GM21717 (cell line): ENCODE measurements around the gene SDF2.
"Not testable (repeated sequence)": the region's sequence is repeated elsewhere in the genome, so short reads cannot be mapped to it uniquely, and the experiment has no call there.

Experiments used
- ATAC-seq: cut with Tn5 transposase; IDR thresholded peaks from one replicate; pipeline ENCODE4 v1.9.1; 2021; ENCODE audit warnings: mild to moderate bottlenecking, moderate library complexity; ENCODE audit not compliant: unreplicated experiment

The SDF2 gene

DNA sequence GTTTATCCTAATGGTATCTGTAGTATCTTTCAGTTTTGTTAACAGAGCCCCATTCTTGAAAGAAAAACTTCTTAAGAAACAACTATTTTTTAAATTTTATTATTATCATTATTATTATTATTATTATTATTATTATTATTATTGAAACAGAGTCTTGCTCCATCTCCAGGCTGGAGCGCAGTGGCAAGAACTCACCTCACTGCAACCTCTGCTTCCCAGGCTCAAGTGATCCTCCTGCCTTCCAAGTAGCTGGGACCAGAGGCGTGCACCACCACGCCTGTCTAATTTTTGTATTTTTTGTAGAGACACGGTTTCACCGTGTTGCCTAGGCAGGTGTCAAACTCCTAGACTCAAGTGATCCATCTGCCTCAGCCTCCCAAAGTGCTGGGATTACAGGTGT, 23.7 kb upstream of the SDF2 start:
- no peak for ATAC-seq

DNA sequence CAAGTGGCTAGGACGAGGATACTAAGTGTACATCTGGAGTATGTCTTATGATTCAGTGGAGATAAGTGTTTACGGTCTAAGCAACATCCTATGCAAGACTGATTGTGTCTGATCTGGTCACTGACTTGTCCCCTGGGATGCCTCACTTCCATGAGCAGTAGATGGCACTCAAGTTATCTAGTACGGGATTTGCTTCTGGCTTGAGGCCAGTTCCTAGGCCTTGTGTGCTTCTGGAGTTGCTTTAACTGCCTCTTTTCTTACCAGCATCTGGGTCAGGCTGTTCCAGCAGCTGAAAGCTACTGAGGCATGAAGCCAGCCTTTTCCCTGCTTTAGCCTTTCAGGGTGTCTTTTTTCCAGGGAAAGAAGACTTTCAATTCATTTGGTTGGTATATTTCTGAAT, 23.3 kb upstream of the SDF2 start:
- ATAC-seq, result no peak

DNA sequence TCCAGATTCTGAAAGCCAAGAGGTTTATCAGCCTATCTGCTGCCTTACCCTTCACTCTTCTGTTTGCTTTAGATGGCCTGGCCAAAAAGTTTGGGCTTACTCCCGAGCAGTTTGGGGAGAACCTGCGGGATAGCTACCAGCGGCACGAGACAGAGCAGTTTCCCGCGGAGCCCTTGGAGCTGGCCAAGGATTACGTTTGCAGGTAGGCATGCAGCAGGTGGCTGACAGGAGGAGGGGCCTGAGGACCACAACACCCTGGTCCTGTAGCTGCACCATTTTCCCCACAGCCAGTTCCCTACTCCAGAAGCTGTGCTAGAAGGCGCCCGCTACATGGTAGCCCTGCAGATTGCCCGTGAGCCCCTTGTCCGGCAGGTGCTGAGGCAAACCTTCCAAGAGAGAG, 20.9 kb upstream of the SDF2 start:
- ATAC-seq, result no peak

DNA sequence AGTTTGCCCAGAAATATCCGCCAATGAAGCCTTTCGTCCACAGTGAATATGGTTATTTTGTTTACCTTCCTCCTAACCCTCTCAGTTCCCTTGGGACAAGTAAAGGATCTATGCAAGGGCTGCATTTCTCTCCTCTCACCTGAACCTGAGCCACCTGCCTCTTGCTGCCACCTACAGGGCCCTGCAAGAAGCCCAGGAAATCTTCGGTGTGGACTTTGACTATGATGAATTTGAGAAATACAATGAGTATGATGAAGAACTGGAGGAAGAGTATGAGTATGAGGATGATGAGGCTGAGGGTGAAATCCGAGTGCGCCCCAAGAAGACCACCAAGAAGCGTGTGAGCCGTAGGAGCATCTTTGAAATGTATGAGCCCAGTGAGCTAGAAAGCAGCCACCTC, 14.3 kb upstream of the SDF2 start:
- ATAC-seq, result no peak

DNA sequence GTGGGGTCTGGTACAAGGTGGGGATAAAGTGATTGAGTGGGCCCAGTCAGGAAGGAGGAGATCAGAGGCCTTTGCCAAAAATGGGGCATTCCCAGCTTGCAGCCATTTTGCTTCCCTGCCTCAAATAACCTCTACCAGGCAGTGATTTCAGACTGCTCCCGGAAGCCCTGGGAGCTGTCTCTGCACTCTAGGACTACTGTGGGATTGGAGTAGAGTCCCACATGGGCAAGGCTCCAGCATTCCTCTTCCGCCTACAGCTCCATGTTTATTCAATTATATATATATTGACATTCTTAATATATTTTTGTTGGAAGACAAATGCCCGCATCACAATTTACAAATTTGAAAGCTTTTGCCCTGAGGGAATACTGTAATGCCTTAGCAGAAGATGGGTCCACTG, 13.8 kb upstream of the SDF2 start:
- no peak for ATAC-seq

DNA sequence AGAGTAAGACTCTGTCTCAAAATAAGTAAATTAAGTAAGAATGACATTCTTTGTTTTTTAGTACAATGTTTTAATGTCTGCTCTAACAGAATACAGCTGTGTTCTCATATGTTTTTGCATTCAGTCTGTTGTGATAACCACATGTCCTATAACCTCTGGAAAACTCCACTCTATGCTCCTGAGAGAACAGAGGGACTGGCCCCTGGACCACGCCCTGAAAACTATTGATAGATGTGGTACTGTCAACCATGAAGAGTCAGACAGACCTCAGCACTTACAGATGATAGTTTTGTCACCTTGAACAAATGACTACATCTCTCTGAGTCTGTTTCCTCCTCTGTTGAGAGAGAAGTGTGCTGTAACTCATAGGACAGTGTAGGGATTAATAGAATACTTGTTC, 8.2 kb upstream of the SDF2 start:
- ATAC-seq, result no peak

- ATAC-seq, result no peak
Measured at GRCh38 chr17:28667870-28668269, 6.2 kb upstream of the SDF2 start.

DNA sequence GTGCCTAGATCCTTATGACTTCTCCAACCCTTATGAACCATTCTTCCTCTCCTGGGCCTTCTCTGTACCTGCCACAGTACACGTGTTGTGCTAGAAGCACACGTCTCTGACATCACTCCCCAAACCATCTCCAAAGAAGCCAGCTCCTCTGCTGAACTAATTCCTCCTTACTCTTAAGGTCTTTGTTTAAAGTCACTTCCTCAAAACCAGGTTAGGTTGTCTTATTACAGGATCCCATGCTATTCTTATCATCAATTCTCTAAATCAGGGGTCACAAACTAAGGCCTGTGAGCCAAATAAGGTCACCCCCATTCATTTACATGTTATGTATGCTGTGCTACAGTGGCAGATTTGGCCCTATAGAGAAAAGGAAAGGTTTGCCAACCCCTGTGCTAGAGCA, 4.3 kb upstream of the SDF2 start:
- no peak for ATAC-seq

DNA sequence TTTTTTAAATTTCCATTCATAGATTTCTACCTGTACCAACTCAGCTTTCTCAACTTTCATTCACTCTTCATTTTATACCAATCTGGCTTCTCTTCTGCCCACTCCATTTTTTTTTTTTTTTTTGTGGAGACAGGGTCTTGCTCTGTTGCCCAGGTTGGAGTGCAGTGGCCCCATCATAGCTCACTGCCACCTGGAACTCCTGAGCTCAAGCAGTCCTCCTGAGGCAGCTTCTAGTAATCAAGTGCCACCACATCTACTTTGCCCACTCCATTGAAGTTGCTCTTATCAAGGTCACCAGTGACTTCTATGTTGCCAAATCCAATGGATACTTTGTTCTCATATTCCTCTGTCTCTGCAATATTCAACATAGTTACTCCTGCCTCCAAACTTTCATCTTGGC, 2.0 kb upstream of the SDF2 start:
- ATAC-seq, result no peak

DNA sequence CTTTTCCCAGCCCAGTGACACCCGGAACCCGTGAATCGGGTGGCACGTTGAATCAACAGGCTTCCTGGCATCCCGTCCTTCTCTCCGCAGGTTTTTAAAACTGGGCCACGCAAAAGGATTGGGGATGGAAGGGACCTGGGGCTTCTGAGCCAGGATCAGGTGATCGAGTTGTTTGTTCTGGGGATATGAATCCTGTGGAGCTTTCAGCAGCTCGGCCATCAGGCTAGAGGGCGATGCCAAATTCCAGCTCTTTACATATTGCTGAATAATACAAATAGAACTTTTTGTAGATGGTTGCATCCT, 772 bp upstream of the SDF2 start:
- peak; percentile 5 for ATAC-seq

DNA sequence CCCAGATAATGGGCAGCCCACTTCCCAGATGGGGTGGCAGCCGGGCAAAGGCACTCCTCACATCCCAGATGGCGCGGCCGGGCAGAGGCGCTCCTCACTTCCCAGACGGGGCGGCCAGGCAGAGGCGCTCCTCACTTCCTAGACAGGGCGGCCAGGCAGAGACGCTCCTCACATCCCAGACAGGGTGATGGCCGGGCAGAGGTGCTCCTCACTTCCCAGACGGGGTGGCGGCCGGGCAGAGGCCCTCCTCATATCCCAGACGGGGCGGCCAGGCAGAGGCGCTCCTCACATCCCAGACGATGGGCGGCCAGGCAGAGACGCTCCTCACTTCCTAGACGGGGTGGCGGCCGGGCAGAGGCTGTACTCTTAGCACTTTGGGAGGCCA, 2.2 kb downstream of the SDF2 start:
- not testable (repeated sequence) for ATAC-seq

- not testable (repeated sequence) for ATAC-seq
Measured at GRCh38 chr17:28658766-28659496, 2.8 kb downstream of the SDF2 start.

- ATAC-seq, result not testable (repeated sequence)
Measured at GRCh38 chr17:28658342-28658741, 3.4 kb downstream of the SDF2 start.

DNA sequence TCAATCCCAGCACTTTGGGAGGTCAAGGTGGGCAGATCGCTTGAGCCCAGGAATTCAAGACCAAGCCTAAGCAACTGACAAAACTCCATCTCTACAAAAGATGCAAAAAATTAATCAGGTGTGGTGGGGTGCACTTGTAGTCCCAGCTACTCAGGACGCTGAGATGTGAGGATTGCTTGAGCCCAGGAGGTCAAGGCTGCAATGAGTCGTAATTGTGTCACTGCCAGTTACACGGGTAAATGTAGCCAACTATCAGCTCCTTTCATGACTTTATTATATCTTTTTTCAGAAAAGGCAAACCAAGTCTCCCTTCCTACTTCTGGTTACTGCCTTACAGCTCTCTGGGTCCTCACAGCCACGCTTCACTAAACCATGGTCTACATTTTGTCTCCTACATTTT, 4.0 kb downstream of the SDF2 start:
- ATAC-seq, result no peak

DNA sequence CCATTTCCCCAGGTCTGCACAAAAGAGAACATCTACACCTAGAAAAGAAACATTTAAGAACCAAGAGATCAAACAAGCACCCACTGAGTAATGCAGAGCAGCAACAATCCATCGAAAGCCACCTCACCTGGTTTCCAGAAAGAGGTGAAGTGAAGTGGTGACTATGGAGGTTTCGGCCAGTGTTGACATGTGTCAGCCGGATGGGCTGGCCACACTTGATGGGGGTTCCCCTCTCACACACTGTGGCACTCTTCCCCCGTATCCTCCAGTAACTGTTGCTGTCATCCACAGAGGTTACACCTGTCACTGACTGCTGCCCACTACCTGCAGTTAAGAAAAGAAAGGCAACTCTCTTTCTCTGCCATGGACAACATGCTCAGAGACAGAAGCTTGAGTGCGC, 6.5 kb downstream of the SDF2 start:
- ATAC-seq, result no peak

- ATAC-seq, result no peak
Measured at GRCh38 chr17:28648698-28649097, 13.0 kb downstream of the SDF2 start.

DNA sequence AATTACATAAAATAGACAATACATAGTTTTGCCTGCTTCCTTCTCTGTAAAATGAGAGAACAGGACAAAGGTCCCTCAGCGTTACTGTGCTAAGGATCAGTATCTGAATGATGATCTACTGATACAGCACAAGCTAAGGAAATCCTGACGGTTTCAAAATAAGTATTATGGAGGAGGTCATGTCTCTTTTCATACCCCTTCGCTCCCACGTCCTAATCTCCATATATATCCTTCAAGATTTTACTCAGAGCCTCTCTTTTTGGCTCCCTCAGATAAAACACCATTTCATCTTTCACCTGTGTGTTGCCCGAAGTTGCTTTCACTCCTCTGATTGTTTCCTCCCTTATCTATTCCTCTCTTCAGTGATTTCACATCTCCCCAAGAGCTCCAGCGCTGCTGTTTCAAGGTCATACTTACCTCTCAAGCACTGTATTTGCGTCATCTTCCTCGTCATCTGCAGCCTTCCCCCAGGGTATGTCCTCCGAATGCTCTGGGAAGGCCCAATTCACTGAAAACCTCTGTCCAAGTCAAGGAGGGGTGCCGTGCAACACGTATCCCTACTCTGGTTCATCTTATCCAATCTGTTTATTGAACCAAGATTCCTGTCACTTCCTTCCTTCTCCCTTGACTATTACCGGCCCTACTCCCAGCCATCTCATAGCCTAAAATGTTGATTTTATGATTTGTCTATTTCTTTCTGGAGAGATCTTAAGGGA, 15.5 kb downstream of the SDF2 start:
- no peak for ATAC-seq

DNA sequence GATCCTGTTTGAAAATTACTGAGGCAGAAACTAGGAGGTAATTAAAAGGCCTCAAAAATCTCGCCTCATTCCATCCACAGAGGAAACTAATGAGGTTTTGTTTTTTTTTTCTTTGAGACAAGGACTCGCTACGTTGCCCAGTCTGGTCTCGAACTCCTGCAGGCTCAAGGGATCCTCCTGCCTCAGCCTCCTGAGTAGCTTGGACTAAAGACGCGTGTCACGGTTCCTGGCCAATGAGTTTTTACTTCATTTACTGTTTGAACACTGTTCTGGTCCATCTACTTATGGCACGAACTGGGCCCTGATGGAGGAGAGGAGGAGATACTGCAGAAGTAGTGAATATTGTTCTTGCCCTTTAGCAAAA, 16.1 kb downstream of the SDF2 start:
- ATAC-seq, result no peak

DNA sequence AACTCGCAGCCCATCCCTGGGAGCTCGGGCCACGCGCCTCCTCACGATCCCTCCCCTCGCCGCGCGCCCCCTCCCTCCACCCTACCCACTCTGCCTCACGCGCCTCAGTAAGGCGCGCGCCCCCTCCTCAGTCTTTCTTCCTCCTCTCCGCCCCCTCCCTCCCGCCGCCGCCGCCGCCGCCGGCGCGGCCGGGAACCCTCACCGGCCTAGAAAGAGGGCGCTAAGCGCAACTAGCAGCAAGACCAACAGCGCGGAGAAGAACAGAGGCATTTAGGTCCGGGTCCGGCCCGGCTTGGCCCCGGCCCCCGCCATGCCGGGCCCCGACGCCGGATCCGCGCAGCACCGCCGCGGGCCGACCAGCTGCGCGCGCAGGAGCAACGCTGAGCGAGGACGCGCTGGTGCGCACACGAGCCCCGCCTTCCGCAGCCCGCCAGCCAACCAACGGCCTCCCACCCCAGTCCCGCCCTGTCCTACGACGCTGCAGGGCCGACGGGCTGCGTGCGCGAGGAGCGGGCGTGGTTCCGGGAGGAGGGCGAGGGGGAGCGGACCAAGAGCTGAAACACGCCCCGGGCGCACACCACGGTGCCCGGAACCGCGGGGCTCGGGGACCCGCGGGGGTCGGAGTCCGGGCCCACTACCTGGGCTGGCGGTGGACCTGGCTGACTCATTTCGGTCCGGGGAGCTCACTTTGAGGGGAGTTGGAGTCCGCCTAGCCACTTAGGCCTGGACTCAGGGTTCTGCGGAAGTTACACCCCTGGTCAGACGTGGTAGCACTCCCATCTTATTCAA, 16.7 kb downstream of the SDF2 start, which contains the start of gene BLTP2:
TSS of gene BLTP2 (minus strand) at position 372 of the 789 bp plus-strand sequence. CDS start at position 270, 102 bp downstream.
- ATAC-seq, result peak; percentile 81

- ATAC-seq, result peak; percentile 15
Measured at GRCh38 chr17:28643983-28644786, 17.5 kb downstream of the SDF2 start.

DNA sequence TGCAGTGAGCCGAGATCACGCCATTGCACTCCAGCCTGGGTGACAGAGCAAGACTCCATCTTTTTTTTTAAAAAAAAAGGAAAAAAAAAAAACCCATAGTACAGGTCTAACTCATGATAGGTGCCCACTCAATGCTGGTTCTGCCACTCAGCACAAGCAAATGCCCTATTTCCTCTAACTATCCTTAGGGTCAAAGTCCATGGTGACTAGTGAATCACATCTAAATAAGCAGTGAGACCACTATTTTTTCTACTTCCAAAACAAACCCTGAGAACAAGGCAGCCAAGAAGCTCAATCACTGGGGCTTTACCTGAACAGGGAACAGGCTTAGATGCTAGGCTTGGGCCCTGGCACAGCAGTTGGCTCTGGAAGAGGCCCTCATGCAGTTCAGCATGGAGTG, 20.1 kb downstream of the SDF2 start:
- no peak for ATAC-seq
